HEK293 (cell line): ENCODE results near the gene ROBO1.

Experiments
- KLF16 ChIP-seq: fragments of 450-650 bp; formaldehyde crosslinking; IDR thresholded peaks from 2 replicates; pipeline ENCODE4 v1.5.1; 2017; ENCODE audit warnings: missing biosample characterization, missing genetic modification characterization
- REST ChIP-seq: fragments of 450-650 bp; formaldehyde crosslinking; IDR thresholded peaks from 2 replicates; pipeline ENCODE4 v1.5.1; 2016; ENCODE audit warnings: missing biosample characterization, missing genetic modification characterization
- ZNF239 ChIP-seq: fragments of 450-650 bp; formaldehyde crosslinking; IDR thresholded peaks from 2 replicates; pipeline ENCODE4 v1.5.1; 2016; ENCODE audit warnings: missing biosample characterization, missing genetic modification characterization
- TF ChIP-seq, protein P1 (sequence below): fragments of 450-650 bp; formaldehyde crosslinking; IDR thresholded peaks from 2 replicates; pipeline ENCODE4 v1.5.1; 2016; ENCODE audit warnings: missing biosample characterization, missing genetic modification characterization
- TF ChIP-seq, protein P2 (sequence below): fragments of 450-650 bp; formaldehyde crosslinking; IDR thresholded peaks from 2 replicates; pipeline ENCODE4; 2016; ENCODE audit warnings: missing biosample characterization, missing genetic modification characterization

- TF ChIP-seq KLF16 (no peak), ZNF239 (tag by site-specific recombination) (no peak), REST (no peak)
- TF ChIP-seq, protein P1, sequence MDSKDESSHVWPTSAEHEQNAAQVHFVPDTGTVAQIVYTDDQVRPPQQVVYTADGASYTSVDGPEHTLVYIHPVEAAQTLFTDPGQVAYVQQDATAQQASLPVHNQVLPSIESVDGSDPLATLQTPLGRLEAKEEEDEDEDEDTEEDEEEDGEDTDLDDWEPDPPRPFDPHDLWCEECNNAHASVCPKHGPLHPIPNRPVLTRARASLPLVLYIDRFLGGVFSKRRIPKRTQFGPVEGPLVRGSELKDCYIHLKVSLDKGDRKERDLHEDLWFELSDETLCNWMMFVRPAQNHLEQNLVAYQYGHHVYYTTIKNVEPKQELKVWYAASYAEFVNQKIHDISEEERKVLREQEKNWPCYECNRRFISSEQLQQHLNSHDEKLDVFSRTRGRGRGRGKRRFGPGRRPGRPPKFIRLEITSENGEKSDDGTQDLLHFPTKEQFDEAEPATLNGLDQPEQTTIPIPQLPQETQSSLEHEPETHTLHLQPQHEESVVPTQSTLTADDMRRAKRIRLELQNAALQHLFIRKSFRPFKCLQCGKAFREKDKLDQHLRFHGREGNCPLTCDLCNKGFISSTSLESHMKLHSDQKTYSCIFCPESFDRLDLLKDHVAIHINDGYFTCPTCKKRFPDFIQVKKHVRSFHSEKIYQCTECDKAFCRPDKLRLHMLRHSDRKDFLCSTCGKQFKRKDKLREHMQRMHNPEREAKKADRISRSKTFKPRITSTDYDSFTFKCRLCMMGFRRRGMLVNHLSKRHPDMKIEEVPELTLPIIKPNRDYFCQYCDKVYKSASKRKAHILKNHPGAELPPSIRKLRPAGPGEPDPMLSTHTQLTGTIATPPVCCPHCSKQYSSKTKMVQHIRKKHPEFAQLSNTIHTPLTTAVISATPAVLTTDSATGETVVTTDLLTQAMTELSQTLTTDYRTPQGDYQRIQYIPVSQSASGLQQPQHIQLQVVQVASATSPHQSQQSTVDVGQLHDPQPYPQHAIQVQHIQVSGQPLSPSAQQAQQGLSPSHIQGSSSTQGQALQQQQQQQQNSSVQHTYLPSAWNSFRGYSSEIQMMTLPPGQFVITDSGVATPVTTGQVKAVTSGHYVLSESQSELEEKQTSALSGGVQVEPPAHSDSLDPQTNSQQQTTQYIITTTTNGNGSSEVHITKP (tag by site-specific recombination) = no peak
- TF ChIP-seq, protein P2, sequence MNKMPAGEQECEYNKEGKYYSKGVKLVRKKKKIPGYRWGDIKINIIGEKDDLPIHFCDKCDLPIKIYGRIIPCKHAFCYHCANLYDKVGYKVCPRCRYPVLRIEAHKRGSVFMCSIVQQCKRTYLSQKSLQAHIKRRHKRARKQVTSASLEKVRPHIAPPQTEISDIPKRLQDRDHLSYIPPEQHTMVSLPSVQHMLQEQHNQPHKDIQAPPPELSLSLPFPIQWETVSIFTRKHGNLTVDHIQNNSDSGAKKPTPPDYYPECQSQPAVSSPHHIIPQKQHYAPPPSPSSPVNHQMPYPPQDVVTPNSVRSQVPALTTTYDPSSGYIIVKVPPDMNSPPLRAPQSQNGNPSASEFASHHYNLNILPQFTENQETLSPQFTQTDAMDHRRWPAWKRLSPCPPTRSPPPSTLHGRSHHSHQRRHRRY (tag by site-specific recombination) = no peak
Observed at GRCh38 chr3:78565712-78566111, 1202.1 kb downstream of the ROBO1 start.
